GM12878 (cell line): ENCODE results near the gene CDC34. TPM values are rescaled to one million over a fixed set of nuclear protein-coding genes. Genes with fewer than 3 reads are reported as not detected.

ENCODE experiments used
- ATAC-seq: fragments of 200-7000 bp; cut with Tn5 transposase; 3 replicates; pipeline ENCODE4 v1.9.1; 2020; ENCODE audit warnings: mild to moderate bottlenecking, moderate library complexity
- BruUV-seq: library from RNA; stranded (reverse); fragments of 400-500 nt; replicated peaks from 2 replicates; lab custom pipeline; 2021; lab: Mats Ljungman, UMichigan
- CTCF ChIA-PET: fragments of 300-600 bp; sonication (Branson Sonifier 250); formaldehyde crosslinking; extraction: SDS; loops from one replicate; lab custom pipeline; 2021; ENCODE audit warnings: inconsistent platforms; lab: Yijun Ruan, JAX
- POLR2A ChIA-PET: fragments of 350-600 bp; formaldehyde crosslinking; extraction: SDS; loops from one replicate; lab custom pipeline; 2021; ENCODE audit warnings: inconsistent platforms; lab: Charles Lee
- RAD21 ChIA-PET: fragments of 300-600 bp; sonication (Branson Sonifier 250); formaldehyde crosslinking; loops from one replicate; lab custom pipeline; 2023; ENCODE audit warnings: antibody characterized with exemption; ENCODE audit not compliant: unreplicated experiment; lab: Charles Lee
- SMC1A ChIA-PET: fragments of 300-600 bp; sonication (Branson Sonifier 250); formaldehyde crosslinking; loops from one replicate; lab custom pipeline; 2023; ENCODE audit not compliant: unreplicated experiment, uncharacterized antibody; lab: Charles Lee
- DNase-seq: peaks from one replicate; pipeline ENCODE4 v3.0.0-alpha.2; 2011; ENCODE audit warnings: low read depth, low spot score
- FAIRE-seq: peaks from 3 replicates; lab custom pipeline; 2011; peaks lifted over from hg19 to GRCh38; lab: Jason Lieb, UNC
- H2AFZ ChIP-seq: 2 replicates; pipeline ENCODE4 v1.6.0; 2011; ENCODE audit warnings: low read depth, low read length, control low read depth; ENCODE audit not compliant: control insufficient read depth
- H3K27ac ChIP-seq: 2 replicates; pipeline ENCODE4 v1.5.1; 2011; ENCODE audit warnings: control low read depth; ENCODE audit not compliant: control insufficient read depth, insufficient read depth
- H3K27me3 ChIP-seq, 2 experiments: replicated peaks in 1 of 2; 2 replicates each; pipeline versions ENCODE4 v1.6.0 to v1.6.1; 2011; ENCODE audit warnings: low read length in 1 of 2; ENCODE audit not compliant: control insufficient read depth in 2 of 2, insufficient read depth in 2 of 2
- H3K36me3 ChIP-seq, 2 experiments: 2 replicates each; pipeline ENCODE4 v1.5.1; 2011; ENCODE audit warnings: low read length in 1 of 2; ENCODE audit not compliant: control insufficient read depth in 2 of 2, insufficient read depth in 2 of 2
- H3K4me1 ChIP-seq: 2 replicates; pipeline ENCODE4 v1.6.1; 2011; ENCODE audit warnings: mild to moderate bottlenecking, low read length, moderate library complexity, mixed read lengths; ENCODE audit not compliant: control insufficient read depth, insufficient read depth
- H3K4me2 ChIP-seq: 2 replicates; pipeline ENCODE4 v1.6.0; 2011; ENCODE audit warnings: control low read depth; ENCODE audit not compliant: control insufficient read depth, insufficient read depth
- H3K4me3 ChIP-seq: fragments of 200-600 bp; sonication (generic); 2 replicates; pipeline ENCODE4 v1.5.1; 2016
- H3K79me2 ChIP-seq: 2 replicates; pipeline ENCODE4 v1.6.0; 2011; ENCODE audit warnings: low read length; ENCODE audit not compliant: control insufficient read depth, insufficient read depth
- H3K9ac ChIP-seq: 2 replicates; pipeline ENCODE4 v1.8.0; 2011; ENCODE audit warnings: low read length, control low read depth, mixed read lengths; ENCODE audit not compliant: control insufficient read depth, insufficient read depth
- H3K9me3 ChIP-seq: replicated peaks from 3 replicates; pipeline ENCODE4 v1.5.1; 2011; ENCODE audit warnings: mild to moderate bottlenecking, low read length; ENCODE audit not compliant: control insufficient read depth, insufficient read depth
- H4K20me1 ChIP-seq: 2 replicates; pipeline ENCODE4 v1.6.0; 2011; ENCODE audit not compliant: control insufficient read depth, insufficient read depth
- NR2C2 ChIP-seq: IDR thresholded peaks from 2 replicates; pipeline ENCODE4 v1.6.1; 2011; ENCODE audit warnings: borderline replicate concordance, low read depth; ENCODE audit not compliant: control insufficient read depth, insufficient read length
- SMAD5 ChIP-seq: IDR thresholded peaks from 2 replicates; pipeline ENCODE4 v1.6.1; 2016; ENCODE audit warnings: antibody characterized with exemption, low read depth
- WRNIP1 ChIP-seq: IDR thresholded peaks from 2 replicates; pipeline ENCODE4 v1.6.1; 2011; ENCODE audit warnings: low read depth, low read length, improper control_type of control experiment, borderline replicate concordance
- WGBS: methylation state at CpG from one replicate; pipeline ENCODE4 v1.1.6; 2016; ENCODE audit warnings: low lambda C conversion rate; ENCODE audit not compliant: insufficient replicate concordance, insufficient coverage; ENCODE audit errors: missing lambda C conversion rate; 5-methylcytosine and 5-hydroxymethylcytosine counted together
- in situ Hi-C: fragments of 300-500 bp; cut with MboI; formaldehyde crosslinking; loops from 9 replicates; pipeline ENCODE4 v1.14.3; 2018; ENCODE audit warnings: mixed read lengths
- intact Hi-C: fragments of 100-400 bp; cut with micrococcal nuclease; formaldehyde crosslinking; loops from one replicate; pipeline ENCODE4 v1.14.2; 2022; ENCODE audit not compliant: unreplicated experiment
- polyA plus RNA-seq, 11 experiments: library from polyadenylated mRNA; depleted of rRNA in 4 of 11; unstranded in 6 of 11; stranded (reverse) in 5 of 11; fragments of >200 nt; fragmentation: Nextera tagmentation in 4 of 11; fragmentation: Illumina TruSeq in 1 of 11; extraction: Ambion mirVana in 4 of 11; extraction: Trizol in 1 of 11; gene quantifications; 1 replicate in 1 of 11; 2 replicates in 10 of 11; pipeline versions ENCODE4 v1.2.1 to v1.2.3, GENCODE V29; 2011 to 2016; ENCODE audit warnings: inconsistent platforms in 2 of 11, missing spikeins in 2 of 11, low read depth in 1 of 11
- total RNA-seq, 4 experiments: library from RNA; depleted of rRNA in 3 of 4; stranded (reverse); fragments of >200 nt in 3 of 4; fragmentation: Illumina TruSeq in 1 of 4; extraction: Trizol in 1 of 4; gene quantifications; 2 replicates each; pipeline versions ENCODE4 v1.2.1 to v1.2.3, GENCODE V29; 2013 to 2021
- TF ChIP-seq, protein P1 (sequence below), 3 experiments: IDR thresholded peaks in 2 of 3; conservative IDR thresholded peaks in 1 of 3; 2 replicates each; pipeline ENCODE4 v1.5.1; 2011; ENCODE audit warnings: low read depth in 3 of 3, low read length in 3 of 3, mild to moderate bottlenecking in 3 of 3, control low read depth in 2 of 3, moderate library complexity in 2 of 3, inconsistent platforms in 1 of 3, mixed read lengths in 1 of 3; ENCODE audit not compliant: control insufficient read depth in 2 of 3, insufficient read depth in 1 of 3; ENCODE audit errors: extremely low read depth in 1 of 3

The CDC34 gene
- total and polyA plus RNA-seq, 10 of the 15 experiments (the other 5 are each of a cell fraction or from before 2014, with no cell fraction given) = 0.31 to 48.9 (median 28.5) TPM

- TF ChIP-seq, protein P1, sequence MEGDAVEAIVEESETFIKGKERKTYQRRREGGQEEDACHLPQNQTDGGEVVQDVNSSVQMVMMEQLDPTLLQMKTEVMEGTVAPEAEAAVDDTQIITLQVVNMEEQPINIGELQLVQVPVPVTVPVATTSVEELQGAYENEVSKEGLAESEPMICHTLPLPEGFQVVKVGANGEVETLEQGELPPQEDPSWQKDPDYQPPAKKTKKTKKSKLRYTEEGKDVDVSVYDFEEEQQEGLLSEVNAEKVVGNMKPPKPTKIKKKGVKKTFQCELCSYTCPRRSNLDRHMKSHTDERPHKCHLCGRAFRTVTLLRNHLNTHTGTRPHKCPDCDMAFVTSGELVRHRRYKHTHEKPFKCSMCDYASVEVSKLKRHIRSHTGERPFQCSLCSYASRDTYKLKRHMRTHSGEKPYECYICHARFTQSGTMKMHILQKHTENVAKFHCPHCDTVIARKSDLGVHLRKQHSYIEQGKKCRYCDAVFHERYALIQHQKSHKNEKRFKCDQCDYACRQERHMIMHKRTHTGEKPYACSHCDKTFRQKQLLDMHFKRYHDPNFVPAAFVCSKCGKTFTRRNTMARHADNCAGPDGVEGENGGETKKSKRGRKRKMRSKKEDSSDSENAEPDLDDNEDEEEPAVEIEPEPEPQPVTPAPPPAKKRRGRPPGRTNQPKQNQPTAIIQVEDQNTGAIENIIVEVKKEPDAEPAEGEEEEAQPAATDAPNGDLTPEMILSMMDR (IDR thresholded peaks at IDR 0.05 in 2 of 3, conservative IDR thresholded peaks at IDR 0.05 in 1 of 3; ENCODE audit: control insufficient read depth in 2 of 3, extremely low read depth in 1 of 3, insufficient read depth in 1 of 3, low read depth in 3 of 3, low read length in 3 of 3) = peak; percentile 38 to 78 (median 66)
- TF ChIP-seq NR2C2 = no peak
These were observed 36.0 kb upstream of the CDC34 start (continued) for GRCh38 chr19:495402-496111.

GRCh38 chr19:496112-496665, 35.4 kb upstream of the CDC34 start, which contains the start of gene MADCAM1:
TSS of gene MADCAM1 (plus strand) at chr19:496486. CDS start at chr19:496500, 14 bp downstream.
- no peak within 1 kb of the TSS for H3K9ac ChIP-seq
- no peaks in the 10 kb centered on the region for H3K36me3 ChIP-seq
- no TSS peak for BruUV-seq
- H3K9me3 ChIP-seq = no peaks in the 10 kb centered on the region; the same call in 2 of the 3 replicates
- CTCF ChIA-PET = interaction anchor here (1.3 to 2.8 kb wide), 2 partner anchors 9 to 10 kb away, joined by 4 to 12 read pairs; no protein-coding TSS in a partner anchor
- 15% methylated on average over 24 of the region's 33 CpGs for WGBS
- intact Hi-C loops = no loop called here
- no peak for ATAC-seq
- TF ChIP-seq WRNIP1 (no peak), SMAD5 (no peak)
- H3K4me2 ChIP-seq = no peak within 1 kb of the TSS
- H3K4me1 ChIP-seq = no peaks in the 10 kb centered on the region
- no peaks in the 10 kb centered on the region for H3K79me2 ChIP-seq
- no peak for DNase-seq
- SMC1A ChIA-PET = interaction anchor here (0.6 kb wide), 1 partner anchor 14 kb away, joined by 3 read pairs; no protein-coding TSS in a partner anchor
- H4K20me1 ChIP-seq = no peaks in the 10 kb centered on the region
- H3K4me3 ChIP-seq = no peak within 1 kb of the TSS
- H3K27me3 ChIP-seq = no peaks in the 10 kb centered on the region; a peak in 1 of 4 replicates
- in situ Hi-C loops = no loop called here
- RAD21 ChIA-PET = no interaction called here
- no peak within 1 kb of the TSS for H3K27ac ChIP-seq
- POLR2A ChIA-PET = no interaction called here
- no peak for FAIRE-seq
- H2AFZ ChIP-seq = no peak within 1 kb of the TSS
